ENCODE results near the gene NPIPA7.
"Not testable (repeated sequence)": the region's sequence is repeated elsewhere in the genome, so short reads cannot be mapped to it uniquely, and the experiment has no call there.

Gene NPIPA7

GRCh38 chr16:16378840-16379239, at the start of gene NPIPA7:
TSS of gene NPIPA7 (plus strand) at chr16:16379140. CDS start at chr16:16379245, 105 bp downstream.
- not testable (repeated sequence) for TF ChIP-seq GATA3, GATA2 (IDR thresholded peaks at IDR 0.05; ENCODE audit: low read depth, low read length)
